ENCODE results near the gene XPR1.
A peak's percentile ranks its signal among the peaks of the same experiment; 100 is the strongest.

The XPR1 gene

DNA sequence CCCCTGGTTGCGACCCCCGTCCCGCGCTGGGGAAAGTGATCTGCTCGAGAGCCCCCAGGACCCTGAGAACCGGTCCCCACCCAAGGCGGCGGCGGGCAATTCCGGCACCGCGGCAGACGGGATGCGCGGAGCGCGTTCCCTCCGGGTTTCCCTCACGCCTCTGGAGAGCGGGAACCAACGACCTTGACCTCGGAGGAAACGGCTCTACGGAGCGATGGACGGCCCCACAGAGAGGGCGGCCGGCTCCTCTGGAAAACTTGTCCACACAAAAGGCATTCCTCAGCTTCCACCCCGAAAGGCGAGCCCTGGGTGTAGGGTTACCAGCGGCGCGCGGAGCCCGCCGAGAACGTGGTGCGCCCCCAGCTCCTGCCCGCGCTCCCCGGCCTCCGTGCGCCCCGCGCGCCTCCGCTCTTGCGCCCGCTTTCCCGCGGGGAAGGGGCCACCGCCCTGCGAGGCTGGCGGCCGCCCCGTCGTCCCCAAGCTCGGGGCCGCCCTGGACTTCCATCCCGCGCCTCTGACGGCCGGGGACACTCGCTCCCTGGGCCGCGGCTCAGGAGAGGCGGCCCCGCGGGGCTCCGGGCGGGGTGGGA, 280.5 kb downstream of the XPR1 start:
- H3K4me3 ChIP-seq (replicated peaks in 1 of 2; ENCODE audit: low read depth in 2 of 2, low read length in 2 of 2): peak overlapping the region; percentile 57 to 63
- peak; percentile 41 to 51 for DNase-seq (ENCODE audit: low read depth in 2 of 2)
- TF ChIP-seq, protein P1, sequence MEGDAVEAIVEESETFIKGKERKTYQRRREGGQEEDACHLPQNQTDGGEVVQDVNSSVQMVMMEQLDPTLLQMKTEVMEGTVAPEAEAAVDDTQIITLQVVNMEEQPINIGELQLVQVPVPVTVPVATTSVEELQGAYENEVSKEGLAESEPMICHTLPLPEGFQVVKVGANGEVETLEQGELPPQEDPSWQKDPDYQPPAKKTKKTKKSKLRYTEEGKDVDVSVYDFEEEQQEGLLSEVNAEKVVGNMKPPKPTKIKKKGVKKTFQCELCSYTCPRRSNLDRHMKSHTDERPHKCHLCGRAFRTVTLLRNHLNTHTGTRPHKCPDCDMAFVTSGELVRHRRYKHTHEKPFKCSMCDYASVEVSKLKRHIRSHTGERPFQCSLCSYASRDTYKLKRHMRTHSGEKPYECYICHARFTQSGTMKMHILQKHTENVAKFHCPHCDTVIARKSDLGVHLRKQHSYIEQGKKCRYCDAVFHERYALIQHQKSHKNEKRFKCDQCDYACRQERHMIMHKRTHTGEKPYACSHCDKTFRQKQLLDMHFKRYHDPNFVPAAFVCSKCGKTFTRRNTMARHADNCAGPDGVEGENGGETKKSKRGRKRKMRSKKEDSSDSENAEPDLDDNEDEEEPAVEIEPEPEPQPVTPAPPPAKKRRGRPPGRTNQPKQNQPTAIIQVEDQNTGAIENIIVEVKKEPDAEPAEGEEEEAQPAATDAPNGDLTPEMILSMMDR (IDR thresholded peaks at IDR 0.05; ENCODE audit: low read depth, low read length): no peak

DNA sequence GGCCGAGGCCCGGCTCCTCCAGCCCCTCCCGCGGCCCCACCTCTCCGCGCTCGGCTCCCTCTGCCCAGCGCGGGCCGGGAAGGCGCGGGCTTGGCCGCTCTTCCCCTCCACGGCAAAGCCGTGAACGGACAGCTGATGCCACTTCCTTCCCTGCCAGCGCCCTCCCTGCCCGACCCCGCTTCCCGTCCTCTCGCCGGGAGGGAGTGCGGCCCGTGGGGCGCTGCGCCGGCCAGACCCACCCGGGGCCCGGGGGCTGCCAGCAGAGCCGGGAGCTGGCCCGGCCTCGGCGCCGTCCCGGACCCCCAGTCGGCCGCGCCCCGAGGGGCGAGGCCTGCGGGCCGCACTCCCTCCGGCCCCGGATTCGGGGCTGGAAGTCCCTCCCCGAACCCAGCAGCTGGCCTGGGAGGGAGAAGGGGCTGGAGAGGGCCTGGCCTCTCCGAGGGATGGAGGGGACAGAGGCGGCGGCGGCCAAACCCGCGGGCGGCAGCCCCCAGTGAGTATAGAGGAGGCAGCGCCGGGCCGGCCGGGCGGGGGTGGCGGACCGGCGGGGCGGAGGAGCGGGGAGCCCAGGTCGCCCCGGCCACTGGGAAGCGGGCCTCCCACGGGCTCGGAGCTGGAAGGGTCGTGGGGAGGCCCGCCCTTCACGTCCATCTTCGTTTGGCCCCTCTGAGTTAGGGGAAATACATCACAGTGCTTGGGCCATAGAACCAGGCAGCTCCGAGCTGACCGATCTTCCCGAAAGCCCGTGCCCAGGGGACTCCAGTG, 281.2 kb downstream of the XPR1 start, which contains the start of gene KIAA1614:
Gene KIAA1614 (plus strand): TSS at position 97 of the 765 bp plus-strand sequence. CDS start 347 bp downstream, at position 444.
- DNase-seq (ENCODE audit: low read depth in 2 of 2): peak; percentile 45 to 68
- TF ChIP-seq, protein P1 (IDR thresholded peaks at IDR 0.05; ENCODE audit: low read depth, low read length): no peak
- peak within 1 kb of the TSS; percentile 57 to 63 for H3K4me3 ChIP-seq (replicated peaks in 1 of 2; ENCODE audit: low read depth in 2 of 2, low read length in 2 of 2)

DNA sequence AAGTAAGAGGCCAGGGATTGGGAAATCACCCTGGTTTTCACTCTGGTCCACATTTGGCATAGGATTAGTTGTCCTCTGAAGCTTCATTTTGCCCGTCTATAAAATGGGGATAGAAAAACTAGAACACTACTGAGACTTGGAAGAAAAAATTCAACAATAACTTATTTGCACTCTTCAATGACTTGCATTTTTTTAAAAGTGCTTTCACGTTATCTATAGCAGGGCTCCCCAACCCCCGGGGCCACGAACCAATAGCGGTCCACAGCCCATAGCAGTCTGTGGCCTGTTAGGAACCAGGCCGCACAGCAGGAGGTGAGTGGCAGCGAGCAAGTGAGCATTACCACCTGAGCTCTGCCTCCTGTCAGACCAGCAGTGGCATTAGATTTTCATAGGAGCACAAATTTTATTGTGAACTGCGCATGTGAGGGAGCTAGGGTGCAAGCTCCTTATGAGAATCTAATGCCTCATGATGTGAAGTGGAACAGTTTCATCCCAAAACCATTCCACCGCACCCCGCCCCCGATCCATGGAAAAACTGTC, 283.7 kb downstream of the XPR1 start:
- H3K4me3 ChIP-seq (replicated peaks in 1 of 2; ENCODE audit: low read depth in 2 of 2, low read length in 2 of 2): no peak overlapping the region
- TF ChIP-seq, protein P1 (IDR thresholded peaks at IDR 0.05; ENCODE audit: low read depth, low read length): no peak

DNA sequence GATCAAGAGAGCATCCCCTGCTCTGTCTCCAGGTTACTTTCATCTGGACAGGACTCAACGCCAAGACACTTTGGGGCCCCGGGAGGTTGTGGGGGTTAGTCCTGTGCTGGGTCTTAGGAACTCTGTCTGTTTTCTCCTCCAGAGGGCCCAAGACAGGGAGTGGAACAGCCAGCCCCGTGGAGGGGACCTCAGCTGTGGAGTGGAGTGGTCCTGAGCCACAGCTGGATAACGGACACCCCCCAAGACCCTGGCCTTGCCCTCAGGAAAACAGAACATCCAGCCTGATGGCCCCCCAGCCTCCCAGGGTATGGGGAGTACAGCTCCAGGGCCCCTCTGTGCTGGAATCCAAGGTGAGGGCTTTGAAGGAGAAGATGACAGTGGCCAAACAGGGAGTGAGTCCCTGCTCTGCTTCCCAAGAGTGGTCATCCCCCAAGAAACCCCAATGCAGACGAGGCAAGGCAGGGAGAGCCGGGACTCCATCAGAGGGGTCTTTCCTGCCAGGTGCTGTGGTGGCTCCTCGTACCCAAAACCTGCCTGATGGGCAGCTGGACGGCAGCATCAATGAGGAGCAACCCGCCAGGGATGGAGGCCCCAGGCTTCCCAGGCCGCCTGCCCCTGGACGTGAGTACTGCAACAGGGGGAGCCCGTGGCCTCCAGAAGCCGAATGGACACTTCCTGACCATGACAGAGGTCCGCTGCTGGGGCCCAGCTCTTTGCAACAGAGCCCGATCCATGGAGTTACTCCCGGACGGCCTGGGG, 284.4 kb downstream of the XPR1 start:
- DNase-seq (ENCODE audit: low read depth in 2 of 2): no peak
- TF ChIP-seq, protein P1 (IDR thresholded peaks at IDR 0.05; ENCODE audit: low read depth, low read length): no peak
- no peak overlapping the region for H3K4me3 ChIP-seq (replicated peaks in 1 of 2; ENCODE audit: low read depth in 2 of 2, low read length in 2 of 2)

More for the DNA sequence above, 283.7 kb downstream of the XPR1 start:
- no peak for DNase-seq (ENCODE audit: low read depth in 2 of 2)

DNA sequence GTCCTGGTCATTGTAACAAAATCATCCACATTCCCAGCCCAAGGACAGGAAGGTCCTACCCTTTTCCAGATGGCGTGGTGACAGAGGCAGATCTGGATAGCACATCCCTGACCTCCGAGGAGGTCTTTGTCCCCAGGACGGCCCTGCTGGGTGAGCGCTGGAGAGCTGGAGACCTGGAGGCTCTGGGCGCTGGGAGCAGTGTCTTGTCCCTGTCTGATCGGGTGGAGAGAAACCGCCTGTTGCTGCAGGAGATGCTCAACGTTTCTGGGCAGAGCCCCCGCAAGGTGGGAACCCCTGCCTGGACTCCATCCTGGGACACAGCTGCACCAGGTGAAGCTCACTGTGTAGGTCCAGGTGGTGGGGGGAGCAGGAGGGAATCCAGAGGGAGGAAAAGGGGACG, 284.9 kb downstream of the XPR1 start:
- no peak overlapping the region for H3K4me3 ChIP-seq (replicated peaks in 1 of 2; ENCODE audit: low read depth in 2 of 2, low read length in 2 of 2)
- no peak for DNase-seq (ENCODE audit: low read depth in 2 of 2)
- TF ChIP-seq, protein P1 (IDR thresholded peaks at IDR 0.05; ENCODE audit: low read depth, low read length): no peak

DNA sequence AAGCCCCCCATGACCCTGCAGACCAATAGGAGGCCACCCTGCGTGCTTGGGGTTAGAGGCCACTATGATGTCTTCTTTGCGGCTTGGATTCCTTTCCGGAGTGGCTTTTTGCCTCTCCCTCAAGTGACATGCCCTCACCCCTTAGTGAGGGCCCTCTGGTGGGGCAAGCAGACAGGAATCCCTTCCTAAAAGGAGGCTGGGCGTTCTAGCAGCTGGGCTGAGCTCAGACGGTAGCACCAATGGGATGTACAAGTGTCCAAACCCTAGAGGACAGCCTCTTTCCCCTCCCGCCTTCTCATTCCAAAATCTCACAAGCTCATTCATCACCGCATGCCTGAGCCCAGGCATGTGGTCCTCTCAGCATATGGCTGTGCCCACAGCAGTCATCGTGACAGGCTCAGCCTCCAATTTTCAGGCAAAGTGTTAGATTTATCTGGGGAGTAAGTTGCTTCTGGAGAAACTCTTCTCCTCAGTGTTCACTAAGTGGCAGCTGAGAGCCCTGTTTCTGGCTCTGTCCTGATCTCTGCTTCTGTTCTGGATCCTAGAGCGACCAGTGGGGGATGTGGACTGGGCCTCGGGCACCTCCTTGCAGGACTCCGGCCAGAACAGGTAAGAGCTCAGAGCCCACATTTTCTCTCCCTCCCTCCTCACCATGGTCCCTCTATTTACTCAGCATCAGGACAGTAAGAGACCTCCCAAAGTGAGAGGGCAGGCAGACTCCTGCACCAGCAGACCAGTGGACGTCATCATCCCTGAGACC, 285.7 kb downstream of the XPR1 start:
- TF ChIP-seq, protein P1 (IDR thresholded peaks at IDR 0.05; ENCODE audit: low read depth, low read length): no peak
- DNase-seq (ENCODE audit: low read depth in 2 of 2): peak in 1 of 2 donors; percentile 37
- no peak overlapping the region for H3K4me3 ChIP-seq (replicated peaks in 1 of 2; ENCODE audit: low read depth in 2 of 2, low read length in 2 of 2)

All from cardiac fibroblast (primary cell).